Kidney glomerular epithelial cell (primary cell): Measurements from ENCODE around the gene COL18A1.
"Not testable (repeated sequence)": the region's sequence is repeated elsewhere in the genome, so short reads cannot be mapped to it uniquely, and the experiment has no call there.

ENCODE experiments used
- DNase-seq: peaks from one replicate; lab custom pipeline; 2025; lab: John Stamatoyannopoulos, UW

COL18A1 gene

DNA sequence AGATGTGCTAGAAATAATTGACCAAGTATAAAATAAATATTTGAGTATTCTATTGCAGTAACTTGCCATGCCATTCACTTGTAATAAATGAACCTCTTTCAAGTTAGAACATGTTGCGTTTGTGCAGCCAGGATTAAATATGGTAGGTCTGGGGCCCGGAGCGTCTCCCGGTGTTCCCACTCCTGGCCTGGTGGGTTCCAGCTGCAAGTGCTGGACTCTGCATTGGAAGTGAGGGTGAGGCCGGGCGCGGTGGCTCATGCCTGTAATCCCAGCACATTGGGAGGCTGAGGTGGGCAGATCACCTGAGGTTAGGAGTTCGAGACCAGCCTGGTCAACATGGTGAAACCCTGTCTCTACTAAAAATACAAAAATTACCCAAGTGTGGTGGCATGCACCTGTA, 156.3 kb downstream of the COL18A1 start:
- DNase-seq: not testable (repeated sequence)

GRCh38 chr21:45562402-45562801, 157.4 kb downstream of the COL18A1 start:
- no peak for DNase-seq

DNA sequence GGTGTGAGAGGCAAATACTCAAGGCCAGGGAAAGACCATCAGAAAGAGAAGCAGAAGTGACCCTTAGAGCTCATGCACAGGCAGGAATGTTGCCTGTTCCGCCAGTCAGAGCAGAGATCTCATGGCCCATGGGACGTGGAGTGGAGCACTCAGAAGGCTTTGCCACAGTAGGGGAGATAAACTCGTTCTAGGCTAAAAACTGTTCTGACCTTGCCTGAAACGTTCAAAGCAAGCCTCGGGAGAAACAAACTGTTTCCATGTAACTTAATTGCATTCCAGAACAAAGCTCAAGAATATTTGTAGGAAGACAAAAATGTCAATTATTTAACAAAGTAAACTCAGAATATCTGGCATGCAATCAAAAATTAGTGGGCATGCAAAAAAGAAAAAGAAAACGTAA, 158.0 kb downstream of the COL18A1 start:
- DNase-seq: no peak
